Keratinocyte (primary cell): Measurements from ENCODE around the gene BBIP1. TPM values are rescaled to one million over a fixed set of nuclear protein-coding genes. Genes with fewer than 3 reads are reported as not detected.
A peak's percentile ranks its signal among the peaks of the same experiment; 100 is the strongest.

Source experiments
- DNase-seq: peaks from one replicate; pipeline ENCODE4 v3.0.0-alpha.2; 2011; ENCODE audit warnings: low read depth, missing footprints, low spot score
- FAIRE-seq: peaks from 2 replicates; lab custom pipeline; 2011; peaks lifted over from hg19 to GRCh38; lab: Jason Lieb, UNC
- H2AFZ ChIP-seq: 2 replicates; pipeline ENCODE4 v1.6.0; 2012; ENCODE audit warnings: low read length, control low read depth, inconsistent platforms; ENCODE audit not compliant: control insufficient read depth
- H3K27ac ChIP-seq: 2 replicates; pipeline ENCODE4 v1.5.1; 2011; ENCODE audit warnings: low read length; ENCODE audit not compliant: control insufficient read depth, insufficient read depth
- H3K27me3 ChIP-seq: 3 replicates; pipeline ENCODE4 v1.6.0; 2011; ENCODE audit warnings: low read length; ENCODE audit not compliant: control insufficient read depth, insufficient read depth; ENCODE audit errors: extremely low read depth
- H3K36me3 ChIP-seq, 2 experiments: 2 replicates in 1 of 2; 3 replicates in 1 of 2; pipeline ENCODE4 v1.5.1; 2011; ENCODE audit warnings: low read length in 2 of 2, mild to moderate bottlenecking in 1 of 2; ENCODE audit not compliant: control insufficient read depth in 2 of 2, insufficient read depth in 2 of 2; ENCODE audit errors: extremely low read depth in 1 of 2
- H3K4me1 ChIP-seq: 3 replicates; pipeline ENCODE4 v1.5.1; 2011; ENCODE audit warnings: low read length; ENCODE audit not compliant: control insufficient read depth, insufficient read depth; ENCODE audit errors: extremely low read depth
- H3K4me2 ChIP-seq: 3 replicates; pipeline ENCODE4 v1.6.0; 2011; ENCODE audit warnings: low read depth, low read length; ENCODE audit not compliant: control insufficient read depth, insufficient read depth; ENCODE audit errors: extremely low read depth
- H3K4me3 ChIP-seq, 3 experiments: fragments of 200-600 bp in 1 of 3; sonication (generic) in 1 of 3; 2 replicates in 2 of 3; 3 replicates in 1 of 3; pipeline ENCODE4 v1.5.1; 2011 to 2016; ENCODE audit warnings: low read length in 3 of 3, mild to moderate bottlenecking in 3 of 3, control low read depth in 2 of 3, inconsistent platforms in 1 of 3, low read depth in 1 of 3, mixed read lengths in 1 of 3, mixed run types in 1 of 3, moderate library complexity in 1 of 3; ENCODE audit not compliant: control insufficient read depth in 2 of 3, insufficient read depth in 2 of 3; ENCODE audit errors: extremely low read depth in 1 of 3
- H3K79me2 ChIP-seq: 2 replicates; pipeline ENCODE4 v1.6.0; 2012; ENCODE audit warnings: low read length; ENCODE audit not compliant: control insufficient read depth, insufficient read depth
- H3K9ac ChIP-seq: 3 replicates; pipeline ENCODE4 v1.6.0; 2011; ENCODE audit warnings: low read length; ENCODE audit not compliant: control insufficient read depth, insufficient read depth; ENCODE audit errors: extremely low read depth
- H3K9me1 ChIP-seq: 3 replicates; pipeline ENCODE4 v1.6.0; 2011; ENCODE audit warnings: low read length; ENCODE audit not compliant: control insufficient read depth, insufficient read depth; ENCODE audit errors: extremely low read depth
- H3K9me3 ChIP-seq: 2 replicates; pipeline ENCODE4 v1.5.1; 2012; ENCODE audit warnings: low read depth, low read length; ENCODE audit not compliant: control insufficient read depth
- H4K20me1 ChIP-seq: 3 replicates; pipeline ENCODE4 v1.6.0; 2011; ENCODE audit warnings: low read length; ENCODE audit not compliant: control insufficient read depth, insufficient read depth; ENCODE audit errors: extremely low read depth
- CTCF ChIP-seq, 3 experiments: IDR thresholded peaks in 1 of 3; conservative IDR thresholded peaks in 1 of 3; optimal IDR thresholded peaks in 1 of 3; 2 replicates in 2 of 3; 3 replicates in 1 of 3; pipeline versions ENCODE3 to v1.5.1; 2011; ENCODE audit warnings: low read length in 3 of 3, mild to moderate bottlenecking in 3 of 3, moderate library complexity in 2 of 3, control low read depth in 1 of 3, inconsistent platforms in 1 of 3; ENCODE audit not compliant: insufficient read depth in 2 of 3; ENCODE audit errors: extremely low read depth in 1 of 3
- EZH2 ChIP-seq: IDR thresholded peaks from one replicate; pipeline ENCODE4 v1.6.1; 2012; ENCODE audit warnings: inconsistent platforms, mild to moderate bottlenecking, low read length, moderate library complexity
- dilution Hi-C: fragments of 300-500 bp; cut with MboI; formaldehyde crosslinking; loops from one replicate; pipeline ENCODE4 v1.7.0; 2020; ENCODE audit warnings: low sequenced_read_pairs; ENCODE audit not compliant: extremely low pct_ligation_motif_present
- polyA plus RNA-seq, 5 experiments: library from polyadenylated mRNA; depleted of rRNA in 3 of 5; stranded (reverse) in 3 of 5; stranded (forward) in 1 of 5; unstranded in 1 of 5; fragments of >200 nt; gene quantifications; 1 replicate in 1 of 5; 2 replicates in 3 of 5; 3 replicates in 1 of 5; pipeline versions ENCODE4 v1.2.1 to v1.2.3, GENCODE V29; 2011 to 2012; ENCODE audit warnings: missing spikeins in 2 of 5, low read depth in 1 of 5, low replicate concordance in 1 of 5

The BBIP1 gene
- polyA plus RNA-seq, 1 donor (not counting 4 experiments of a cell fraction or from before 2014, with no cell fraction given) = 30.4 TPM

GRCh38 chr10:110923856-110924493, 5.0 kb upstream of the BBIP1 start:
- no peaks in the 10 kb centered on the region for H3K27me3 ChIP-seq
- H3K4me1 ChIP-seq = peaks cover 3% of the 10 kb centered on the region
- H3K27ac ChIP-seq = no peak overlapping the region
- no peak for DNase-seq
- no peak overlapping the region for H2AFZ ChIP-seq
- TF ChIP-seq EZH2 (no peak), CTCF (optimal IDR thresholded peaks at IDR 0.05 in 1 of 3, IDR thresholded peaks at IDR 0.05 in 1 of 3, conservative IDR thresholded peaks at IDR 0.05 in 1 of 3; ENCODE audit: extremely low read depth in 1 of 3, insufficient read depth in 2 of 3, low read length in 3 of 3) (no peak)
- no peak overlapping the region for H3K4me2 ChIP-seq
- peaks cover 88% of the 10 kb centered on the region for H3K79me2 ChIP-seq
- H3K36me3 ChIP-seq = no peaks in the 10 kb centered on the region
- H3K4me3 ChIP-seq = no peak overlapping the region
- dilution Hi-C loops = no loop called here
- H3K9me3 ChIP-seq = no peaks in the 10 kb centered on the region
- FAIRE-seq = no peak
- H3K9ac ChIP-seq = no peak overlapping the region
- H3K9me1 ChIP-seq = no peaks in the 10 kb centered on the region
- no peaks in the 10 kb centered on the region for H4K20me1 ChIP-seq

- TF ChIP-seq CTCF (optimal IDR thresholded peaks at IDR 0.05 in 1 of 3, IDR thresholded peaks at IDR 0.05 in 1 of 3, conservative IDR thresholded peaks at IDR 0.05 in 1 of 3; ENCODE audit: extremely low read depth in 1 of 3, insufficient read depth in 2 of 3, low read length in 3 of 3) (no peak), EZH2 (no peak)
- dilution Hi-C loops = no loop called here
- Histone ChIP-seq H3K4me1 (peaks cover 10% of the 10 kb centered on the region), H3K79me2 (peaks cover 53% of the 10 kb centered on the region), H3K4me3 (peak overlapping the region; percentile 71 to 98 (median 97)), H3K4me2 (peak overlapping the region; percentile 97), H2AFZ (peak overlapping the region; percentile 76), H3K9me3 (no peaks in the 10 kb centered on the region), H4K20me1 (no peaks in the 10 kb centered on the region), H3K9me1 (no peaks in the 10 kb centered on the region), H3K36me3 (no peaks in the 10 kb centered on the region), H3K9ac (peak overlapping the region; percentile 95), H3K27ac (peak overlapping the region; percentile 89), H3K27me3 (no peaks in the 10 kb centered on the region)
- FAIRE-seq (peak; percentile 46), DNase-seq (no peak)
Observed at GRCh38 chr10:110919971-110920881, 1.2 kb upstream of the BBIP1 start.
